Vagina (tissue), 2 donors: ENCODE measurements around the gene BCAS1. TPM values are rescaled to one million over a fixed set of nuclear protein-coding genes. Genes with fewer than 3 reads are reported as not detected.

ENCODE experiments used
- DNase-seq, 2 donors: peaks; one replicate each; pipeline ENCODE4 v3.0.0-alpha.2; 2017; ENCODE audit errors: extremely low spot score in 2 of 2
- H3K27ac ChIP-seq: fragments of 200-600 bp; sonication (generic); one replicate; pipeline ENCODE4 v1.5.1; 2019
- H3K27me3 ChIP-seq: fragments of 200-600 bp; sonication (generic); one replicate; pipeline ENCODE4 v1.5.1; 2019
- H3K36me3 ChIP-seq, 2 donors: fragments of 200-600 bp; sonication (generic); one replicate each; pipeline ENCODE4 v1.5.1; 2017 to 2019
- H3K4me1 ChIP-seq: fragments of 200-600 bp; sonication (generic); one replicate; pipeline ENCODE4 v1.5.1; 2019
- H3K4me3 ChIP-seq, 2 donors: fragments of 200-600 bp; sonication (generic); 1 replicate in 1 of 2; 2 replicates in 1 of 2; pipeline ENCODE4 v1.5.1; 2016 to 2019
- H3K9me3 ChIP-seq: fragments of 200-600 bp; sonication (generic); one replicate; pipeline ENCODE4 v1.5.1; 2019
- POLR2A ChIP-seq, 2 donors: fragments of 450-650 bp; IDR thresholded peaks; one replicate each; pipeline ENCODE4 v1.6.1; 2017; ENCODE audit warnings: antibody characterized with exemption in 2 of 2, mild to moderate bottlenecking in 2 of 2, moderate library complexity in 2 of 2
- POLR2AphosphoS5 ChIP-seq, 2 donors: sonication (generic); formaldehyde crosslinking; IDR thresholded peaks; one replicate each; pipeline ENCODE4 v1.9.0; 2017; ENCODE audit warnings: antibody characterized with exemption in 2 of 2, mild to moderate bottlenecking in 2 of 2, low read depth in 1 of 2; ENCODE audit not compliant: insufficient read depth in 1 of 2
- intact Hi-C: fragments of 100-400 bp; cut with DNase I; formaldehyde crosslinking; loops from one replicate; pipeline ENCODE4 v1.15.1; 2023
- total RNA-seq: library from RNA; depleted of rRNA; stranded (reverse); fragments of >200 nt; gene quantifications from one replicate; pipeline ENCODE4 v1.2.3, GENCODE V29; 2016
- TF ChIP-seq, protein P1 (sequence below), 3 experiments: fragments of 450-650 bp in 2 of 3; fragments of 200-600 bp in 1 of 3; sonication (generic) in 1 of 3; IDR thresholded peaks; one replicate each; pipeline ENCODE4 v1.5.1; 2017 to 2019; ENCODE audit warnings: antibody characterized with exemption in 3 of 3, mild to moderate bottlenecking in 2 of 3, moderate library complexity in 2 of 3

Gene BCAS1
- total RNA-seq, 1 donor from 2014 or later: 2.7 TPM

DNA sequence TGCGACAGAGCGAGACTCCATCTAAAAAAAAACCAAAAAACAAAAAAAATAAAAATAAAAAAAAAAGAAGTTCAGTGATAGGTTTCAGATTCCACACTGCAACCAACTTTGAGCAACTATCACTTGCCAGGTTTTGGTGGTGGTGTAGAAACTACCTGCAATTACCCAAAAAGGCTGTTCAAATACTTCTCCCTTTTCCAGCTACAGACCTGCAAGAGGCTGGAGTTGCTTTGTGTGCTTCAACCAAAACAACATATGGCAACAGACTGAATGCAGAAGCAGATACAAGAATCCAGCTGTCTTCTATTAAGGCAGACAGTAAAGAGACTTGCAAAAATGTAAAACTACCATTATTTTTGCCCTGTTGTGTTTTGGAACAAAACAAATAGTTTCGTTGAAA is 9.3 kb upstream of the BCAS1 start:
- peak in 1 of 2 donors; percentile 52 for DNase-seq
- intact Hi-C loops: no loop called here
- TF ChIP-seq POLR2AphosphoS5 (IDR thresholded peaks at IDR 0.05; ENCODE audit: insufficient read depth in 1 of 2, low read depth in 1 of 2): no peak
- TF ChIP-seq, protein P1, sequence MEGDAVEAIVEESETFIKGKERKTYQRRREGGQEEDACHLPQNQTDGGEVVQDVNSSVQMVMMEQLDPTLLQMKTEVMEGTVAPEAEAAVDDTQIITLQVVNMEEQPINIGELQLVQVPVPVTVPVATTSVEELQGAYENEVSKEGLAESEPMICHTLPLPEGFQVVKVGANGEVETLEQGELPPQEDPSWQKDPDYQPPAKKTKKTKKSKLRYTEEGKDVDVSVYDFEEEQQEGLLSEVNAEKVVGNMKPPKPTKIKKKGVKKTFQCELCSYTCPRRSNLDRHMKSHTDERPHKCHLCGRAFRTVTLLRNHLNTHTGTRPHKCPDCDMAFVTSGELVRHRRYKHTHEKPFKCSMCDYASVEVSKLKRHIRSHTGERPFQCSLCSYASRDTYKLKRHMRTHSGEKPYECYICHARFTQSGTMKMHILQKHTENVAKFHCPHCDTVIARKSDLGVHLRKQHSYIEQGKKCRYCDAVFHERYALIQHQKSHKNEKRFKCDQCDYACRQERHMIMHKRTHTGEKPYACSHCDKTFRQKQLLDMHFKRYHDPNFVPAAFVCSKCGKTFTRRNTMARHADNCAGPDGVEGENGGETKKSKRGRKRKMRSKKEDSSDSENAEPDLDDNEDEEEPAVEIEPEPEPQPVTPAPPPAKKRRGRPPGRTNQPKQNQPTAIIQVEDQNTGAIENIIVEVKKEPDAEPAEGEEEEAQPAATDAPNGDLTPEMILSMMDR (IDR thresholded peaks at IDR 0.05): no peak
- no peak overlapping the region for H3K4me3 ChIP-seq
- no peak overlapping the region for H3K27ac ChIP-seq
- no peaks in the 10 kb centered on the region for H3K27me3 ChIP-seq
- H3K4me1 ChIP-seq: no peaks in the 10 kb centered on the region
- H3K9me3 ChIP-seq: no peaks in the 10 kb centered on the region
- no peaks in the 10 kb centered on the region for H3K36me3 ChIP-seq

DNA sequence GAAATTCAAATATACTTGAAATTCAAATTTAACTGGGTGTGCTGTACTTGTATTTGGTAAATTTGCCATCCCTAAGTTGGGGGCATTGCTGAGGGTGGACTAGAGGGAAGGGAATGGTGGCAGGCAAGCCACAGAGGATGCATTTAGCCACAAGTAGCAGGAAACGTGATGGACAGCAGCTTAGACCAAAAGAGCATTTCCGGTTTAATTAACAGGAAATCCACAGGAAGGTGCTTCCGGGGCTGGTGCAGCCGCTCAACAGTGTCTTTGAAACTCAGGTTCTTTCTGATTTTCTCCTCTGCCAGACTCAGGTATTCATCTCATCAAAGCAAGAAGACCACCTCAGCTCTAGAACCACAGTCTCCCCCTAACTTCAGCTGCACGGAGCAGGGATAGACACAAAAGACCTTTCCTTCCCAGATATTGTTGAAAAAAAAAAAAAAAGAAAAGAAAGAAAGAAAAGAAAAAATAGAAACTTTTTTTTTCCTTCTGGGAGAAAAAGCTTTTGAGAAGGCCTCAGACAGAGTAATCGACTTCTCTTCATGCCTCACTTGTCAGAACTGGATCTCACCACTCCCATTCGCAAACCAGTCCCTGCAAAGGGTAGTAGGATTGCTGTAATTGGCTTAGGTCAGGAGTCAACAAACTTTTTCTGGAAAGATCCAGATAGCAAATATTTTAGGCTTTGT is 8.0 kb upstream of the BCAS1 start:
- intact Hi-C loops: no loop called here
- TF ChIP-seq POLR2AphosphoS5 (IDR thresholded peaks at IDR 0.05; ENCODE audit: insufficient read depth in 1 of 2, low read depth in 1 of 2) (no peak), POLR2A (IDR thresholded peaks at IDR 0.05) (no peak)
- TF ChIP-seq, protein P1 (IDR thresholded peaks at IDR 0.05): no peak
- H3K4me1 ChIP-seq: no peaks in the 10 kb centered on the region
- H3K9me3 ChIP-seq: no peaks in the 10 kb centered on the region
- H3K27ac ChIP-seq: no peak overlapping the region
- H3K4me3 ChIP-seq: no peak overlapping the region
- H3K27me3 ChIP-seq: no peaks in the 10 kb centered on the region
- H3K36me3 ChIP-seq: no peaks in the 10 kb centered on the region
- no peak for DNase-seq

DNA sequence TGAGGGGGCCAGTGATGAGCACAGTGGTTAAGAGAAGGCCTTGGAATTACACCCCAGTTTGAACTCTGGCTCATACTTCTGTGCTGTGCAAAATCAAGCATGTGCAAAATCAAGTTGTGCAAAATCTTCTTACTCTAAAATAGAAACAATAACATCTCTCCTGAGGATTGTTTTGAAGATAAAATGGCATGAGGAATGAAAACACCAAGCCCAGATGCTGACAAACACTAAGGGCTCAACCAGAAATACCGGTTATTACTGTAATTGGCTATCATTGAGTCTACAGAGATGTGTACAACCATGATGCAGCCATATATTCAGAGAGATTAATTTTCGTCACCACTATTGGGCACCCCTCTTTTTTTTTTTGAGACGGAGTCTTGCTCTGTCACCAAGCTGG is 5.9 kb upstream of the BCAS1 start:
- Histone ChIP-seq H3K36me3 (no peaks in the 10 kb centered on the region), H3K9me3 (no peaks in the 10 kb centered on the region), H3K27ac (no peak overlapping the region), H3K4me1 (no peaks in the 10 kb centered on the region), H3K4me3 (no peak overlapping the region), H3K27me3 (no peaks in the 10 kb centered on the region)
- intact Hi-C loops: no loop called here
- no peak for TF ChIP-seq POLR2A (IDR thresholded peaks at IDR 0.05)
- TF ChIP-seq, protein P1 (IDR thresholded peaks at IDR 0.05): no peak
- TF ChIP-seq POLR2AphosphoS5 (IDR thresholded peaks at IDR 0.05; ENCODE audit: insufficient read depth in 1 of 2, low read depth in 1 of 2): no peak
- DNase-seq: no peak

DNA sequence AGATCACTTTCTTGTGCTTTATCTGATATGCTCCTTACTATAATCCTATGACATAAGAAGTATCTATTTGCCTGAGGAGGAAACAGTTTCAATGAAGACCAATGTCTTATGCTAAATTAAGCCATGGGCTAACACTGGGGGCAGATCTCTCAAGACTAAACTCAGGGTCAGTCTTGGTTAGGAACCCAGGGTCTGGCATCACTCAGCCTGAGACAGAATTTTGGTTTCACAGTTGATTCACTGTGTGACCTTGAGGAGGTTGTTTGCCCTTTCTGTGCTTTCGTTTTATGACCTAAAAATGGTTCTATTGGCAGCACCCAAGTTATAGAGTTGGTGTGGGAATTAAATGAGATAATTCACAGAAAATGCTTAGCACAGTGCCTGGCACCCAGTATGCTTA is 4.9 kb upstream of the BCAS1 start:
- Histone ChIP-seq H3K4me3 (no peak overlapping the region), H3K4me1 (no peaks in the 10 kb centered on the region), H3K36me3 (no peaks in the 10 kb centered on the region), H3K27me3 (no peaks in the 10 kb centered on the region), H3K9me3 (no peaks in the 10 kb centered on the region), H3K27ac (no peak overlapping the region)
- DNase-seq: no peak
- TF ChIP-seq, protein P1 (IDR thresholded peaks at IDR 0.05): no peak
- no peak for TF ChIP-seq POLR2A (IDR thresholded peaks at IDR 0.05)
- no peak for TF ChIP-seq POLR2AphosphoS5 (IDR thresholded peaks at IDR 0.05; ENCODE audit: insufficient read depth in 1 of 2, low read depth in 1 of 2)
- intact Hi-C loops: no loop called here

DNA sequence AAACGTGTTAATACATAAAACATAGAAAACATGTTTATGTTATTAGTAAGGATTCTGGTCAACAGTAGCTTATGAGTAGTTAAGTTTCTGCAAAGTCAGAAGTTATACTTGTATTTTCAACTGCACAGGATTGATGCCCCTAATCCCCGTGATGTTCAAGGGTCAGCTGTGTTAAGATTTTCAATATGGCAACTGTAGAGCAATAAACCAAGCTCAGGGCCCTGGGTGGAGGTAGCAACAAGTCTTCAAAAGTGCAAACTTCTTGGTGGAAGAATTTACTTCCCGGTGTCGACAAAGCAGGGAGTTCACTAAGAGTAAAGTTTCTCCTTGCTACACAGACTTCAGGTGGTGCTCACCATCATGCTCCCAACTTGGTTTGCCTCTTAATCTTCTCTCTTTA is 4.1 kb upstream of the BCAS1 start:
- no peak overlapping the region for H3K4me3 ChIP-seq
- no peak for DNase-seq
- no peaks in the 10 kb centered on the region for H3K4me1 ChIP-seq
- no peaks in the 10 kb centered on the region for H3K27me3 ChIP-seq
- intact Hi-C loops: no loop called here
- no peak overlapping the region for H3K27ac ChIP-seq
- no peaks in the 10 kb centered on the region for H3K9me3 ChIP-seq
- no peak for TF ChIP-seq POLR2A (IDR thresholded peaks at IDR 0.05)
- TF ChIP-seq, protein P1 (IDR thresholded peaks at IDR 0.05): no peak
- TF ChIP-seq POLR2AphosphoS5 (IDR thresholded peaks at IDR 0.05; ENCODE audit: insufficient read depth in 1 of 2, low read depth in 1 of 2): no peak
- H3K36me3 ChIP-seq: no peaks in the 10 kb centered on the region
